A549 (cell line): Measurements from ENCODE around the gene HES6. TPM values are rescaled to one million over a fixed set of nuclear protein-coding genes. Genes with fewer than 3 reads are reported as not detected.

ENCODE experiments used
- ATAC-seq, 2 experiments: fragments of 200-7000 bp in 1 of 2; fragments of >200 bp in 1 of 2; cut with Nextera tagmentation in 1 of 2; cut with Tn5 transposase in 1 of 2; 3 replicates each; pipeline versions ENCODE4 v1.8.0 to v1.9.1; 2018 to 2020; ENCODE audit warnings: mild to moderate bottlenecking in 1 of 2, moderate library complexity in 1 of 2
- CTCF ChIA-PET: fragments of 300-600 bp; sonication (Branson Sonifier 250); formaldehyde crosslinking; extraction: SDS; loops from one replicate; lab custom pipeline; 2021; ENCODE audit warnings: antibody characterized with exemption, inconsistent platforms; lab: Yijun Ruan, JAX
- POLR2A ChIA-PET: fragments of 350-600 bp; formaldehyde crosslinking; extraction: SDS; loops from one replicate; lab custom pipeline; 2021; ENCODE audit warnings: antibody characterized with exemption, inconsistent platforms; lab: Yijun Ruan, JAX
- DNase-seq, 2 experiments: peaks; one replicate each; pipeline versions ENCODE4 v3.0.0 to v3.0.0-alpha.2; 2011 to 2016; ENCODE audit warnings: low read depth in 1 of 2, low spot score in 1 of 2
- FAIRE-seq: peaks from 2 replicates; lab custom pipeline; 2011; peaks lifted over from hg19 to GRCh38; lab: Jason Lieb, UNC
- H3K27ac ChIP-seq, 2 experiments: fragments of >200 bp; sonication (Bioruptor Twin); formaldehyde crosslinking; 3 replicates each; pipeline ENCODE4 v1.5.1; 2016 to 2017
- H3K4me1 ChIP-seq: fragments of >200 bp; sonication (Bioruptor Twin); formaldehyde crosslinking; 3 replicates; pipeline ENCODE4 v1.6.1; 2016
- H3K4me2 ChIP-seq: fragments of >200 bp; sonication (Bioruptor Twin); formaldehyde crosslinking; 3 replicates; pipeline ENCODE4 v1.6.1; 2016
- H3K4me3 ChIP-seq: fragments of >200 bp; sonication (Bioruptor Twin); formaldehyde crosslinking; 3 replicates; pipeline ENCODE4 v1.5.1; 2016
- H3K9me3 ChIP-seq: fragments of >200 bp; sonication (Bioruptor Twin); formaldehyde crosslinking; 3 replicates; pipeline ENCODE4 v1.6.1; 2016
- BHLHE40 ChIP-seq: IDR thresholded peaks from 2 replicates; pipeline ENCODE4 v1.6.1; 2012; ENCODE audit warnings: low read depth, low read length, inconsistent platforms
- CBX2 ChIP-seq: fragments of 200-600 bp; sonication (generic); IDR thresholded peaks from 2 replicates; pipeline ENCODE4 v1.6.1; 2016; ENCODE audit warnings: low read depth, mild to moderate bottlenecking, borderline replicate concordance
- CBX8 ChIP-seq: fragments of 200-600 bp; sonication (generic); IDR thresholded peaks from 2 replicates; pipeline ENCODE4 v1.6.1; 2016
- CHD2 ChIP-seq: fragments of 150-350 bp; IDR thresholded peaks from 2 replicates; pipeline ENCODE4 v1.6.1; 2014; ENCODE audit warnings: low read length; ENCODE audit not compliant: partially characterized antibody
- CHD4 ChIP-seq: fragments of 200-600 bp; sonication (generic); IDR thresholded peaks from 2 replicates; pipeline ENCODE4 v1.6.1; 2016; ENCODE audit warnings: antibody characterized with exemption, mild to moderate bottlenecking, borderline replicate concordance
- EHMT2 ChIP-seq: fragments of 200-600 bp; sonication (generic); IDR thresholded peaks from 2 replicates; pipeline ENCODE4 v1.6.1; 2016; ENCODE audit warnings: antibody characterized with exemption, low read depth, mild to moderate bottlenecking, moderate library complexity
- EP300 ChIP-seq, 2 experiments: fragments of >200 bp; sonication (Bioruptor Twin); formaldehyde crosslinking; IDR thresholded peaks; 2 replicates in 1 of 2; 3 replicates in 1 of 2; pipeline ENCODE4 v1.6.1; 2016 to 2017
- ESRRA ChIP-seq: fragments of 150-350 bp; IDR thresholded peaks from 2 replicates; pipeline ENCODE4 v1.6.1; 2014; ENCODE audit warnings: mild to moderate bottlenecking, low read length, borderline replicate concordance
- FOSL2 ChIP-seq, 2 experiments: fragments of 450-650 bp in 1 of 2; fragments of >200 bp in 1 of 2; sonication (Bioruptor Twin) in 1 of 2; formaldehyde crosslinking; IDR thresholded peaks; 2 replicates each; pipeline versions ENCODE4 v1.5.0 to v1.6.1; 2016 to 2020; ENCODE audit warnings: mild to moderate bottlenecking in 1 of 2, moderate library complexity in 1 of 2
- FOXS1 ChIP-seq: fragments of 250-450 bp; sonication (Bioruptor Pico); IDR thresholded peaks from 2 replicates; pipeline ENCODE4 v1.5.0; 2020; ENCODE audit warnings: mild to moderate bottlenecking, moderate library complexity
- HEYL ChIP-seq: fragments of 250-450 bp; sonication (Bioruptor Pico); IDR thresholded peaks from 2 replicates; pipeline ENCODE4 v1.8.0; 2021; ENCODE audit warnings: mild to moderate bottlenecking, moderate library complexity
- HOXB5 ChIP-seq: fragments of 250-450 bp; sonication (Bioruptor Pico); IDR thresholded peaks from 2 replicates; pipeline ENCODE4 v1.5.0; 2020; ENCODE audit warnings: mild to moderate bottlenecking, moderate library complexity
- KDM5A ChIP-seq: fragments of 200-600 bp; sonication (generic); IDR thresholded peaks from 2 replicates; pipeline ENCODE4 v1.6.1; 2016; ENCODE audit warnings: antibody characterized with exemption, mild to moderate bottlenecking
- MAFK ChIP-seq: fragments of 450-650 bp; IDR thresholded peaks from 2 replicates; pipeline ENCODE4 v1.6.1; 2014; ENCODE audit not compliant: partially characterized antibody
- NPAS2 ChIP-seq: fragments of 250-450 bp; sonication (Bioruptor Pico); IDR thresholded peaks from 2 replicates; pipeline ENCODE4 v1.8.0; 2022; ENCODE audit warnings: mild to moderate bottlenecking, moderate library complexity, borderline replicate concordance
- NR3C1 ChIP-seq: fragments of >200 bp; sonication (Bioruptor Twin); formaldehyde crosslinking; IDR thresholded peaks from 3 replicates; pipeline ENCODE4 v1.6.1; 2017
- RARB ChIP-seq: fragments of 250-450 bp; sonication (Bioruptor Pico); IDR thresholded peaks from 2 replicates; pipeline ENCODE4 v1.8.0; 2021; ENCODE audit warnings: mild to moderate bottlenecking, moderate library complexity
- SMC3 ChIP-seq: fragments of >200 bp; sonication (Bioruptor Twin); formaldehyde crosslinking; IDR thresholded peaks from 3 replicates; pipeline ENCODE4 v1.6.1; 2018; ENCODE audit warnings: inconsistent platforms
- SREBF2 ChIP-seq: fragments of 450-650 bp; IDR thresholded peaks from 2 replicates; pipeline ENCODE4 v1.6.1; 2014; ENCODE audit warnings: mild to moderate bottlenecking, moderate library complexity
- TP53 ChIP-seq: fragments of 250-450 bp; sonication (Bioruptor Pico); IDR thresholded peaks from 2 replicates; pipeline ENCODE4 v1.5.0; 2021; ENCODE audit warnings: mild to moderate bottlenecking, moderate library complexity
- ZC3H11A ChIP-seq: fragments of 450-650 bp; IDR thresholded peaks from 2 replicates; pipeline ENCODE4 v1.6.1; 2014; ENCODE audit warnings: antibody characterized with exemption, mild to moderate bottlenecking
- ZFP36 ChIP-seq: fragments of 450-650 bp; IDR thresholded peaks from 2 replicates; pipeline ENCODE4 v1.6.1; 2014; ENCODE audit warnings: borderline replicate concordance; ENCODE audit not compliant: partially characterized antibody
- WGBS: methylation state at CpG from one replicate; pipeline ENCODE4 v1.1.6; 2017; ENCODE audit errors: missing lambda C conversion rate; 5-methylcytosine and 5-hydroxymethylcytosine counted together
- polyA plus RNA-seq, 4 experiments: library from polyadenylated mRNA; depleted of rRNA in 3 of 4; stranded (reverse); fragments of >200 nt; fragmentation: RNase III in 1 of 4; extraction: RNeasy Plus Mini Kit Qiagen cat#74134 plus additional on column Dnase treatment in 1 of 4; gene quantifications; 2 replicates in 3 of 4; 3 replicates in 1 of 4; pipeline ENCODE4 v1.2.3, GENCODE V29; 2011 to 2017
- TF ChIP-seq, protein P1 (sequence below): fragments of >200 bp; sonication (Bioruptor Twin); formaldehyde crosslinking; IDR thresholded peaks from 3 replicates; pipeline ENCODE4 v1.5.1; 2016
- TF ChIP-seq, protein P2 (sequence below): fragments of 450-650 bp; IDR thresholded peaks from 2 replicates; pipeline ENCODE4 v1.6.1; 2014; ENCODE audit warnings: antibody characterized with exemption

The HES6 gene
- polyA plus RNA-seq, 2 of the 4 experiments (the other 2 are of a cell fraction), result 5.4 to 7.5 TPM

DNA sequence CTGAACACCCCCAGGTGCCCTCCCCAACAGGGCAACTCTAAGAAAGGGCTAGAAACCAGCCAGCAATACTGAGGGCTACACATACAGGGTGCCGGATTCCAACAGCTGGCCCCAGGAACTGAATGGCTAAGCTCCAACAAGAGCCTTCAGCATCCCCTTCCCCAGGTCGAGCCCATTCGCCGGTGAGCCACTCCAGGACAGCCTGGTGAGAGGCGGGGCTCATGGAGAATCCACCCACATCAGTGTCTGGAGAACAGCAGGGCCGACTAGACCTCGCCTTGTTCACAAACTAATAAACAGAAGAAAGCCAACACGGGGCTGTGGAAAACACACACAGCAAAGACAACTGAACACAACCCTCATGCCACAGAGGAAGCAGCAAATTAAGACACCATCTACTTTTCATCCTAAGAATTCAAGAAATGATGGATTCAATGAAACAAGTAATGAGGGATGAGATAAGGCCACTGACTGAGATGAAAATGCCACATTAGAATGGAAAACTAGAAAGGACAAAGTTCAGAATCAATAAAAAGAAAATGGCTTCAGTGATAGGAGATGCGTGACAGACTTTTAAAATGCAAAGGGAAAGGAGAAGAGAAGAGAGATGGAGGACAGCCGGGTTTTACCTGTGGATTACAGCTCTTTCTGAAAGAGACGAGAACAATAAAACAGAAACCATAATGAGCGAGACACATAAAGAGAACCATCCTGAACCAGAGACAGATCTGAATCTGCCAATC lies 40.4 kb upstream of the HES6 start:
- WGBS, result 88% methylated on average over 8 of the region's 12 CpGs
- no peak overlapping the region for H3K27ac ChIP-seq
- ChIA-PET CTCF (interaction anchor here (1.3 to 22.7 kb wide), 4 partner anchors 8 to 25 kb away, joined by 4 to 351 read pairs (median 7); no protein-coding TSS in a partner anchor), POLR2A (no interaction called here)
- DNase-seq (no peak), FAIRE-seq (no peak), ATAC-seq (no peak)
- no peak overlapping the region; the same call in 2 of the 3 replicates for H3K4me2 ChIP-seq
- no peaks in the 10 kb centered on the region for H3K9me3 ChIP-seq
- H3K4me1 ChIP-seq, result peaks cover 32% of the 10 kb centered on the region
- H3K4me3 ChIP-seq, result no peak overlapping the region
- TF ChIP-seq EHMT2 (no peak), FOSL2 (IDR thresholded peaks at IDR 0.05) (no peak), FOSL2 (CRISPR knock-in tag; IDR thresholded peaks at IDR 0.05) (no peak), HEYL (CRISPR knock-in tag) (no peak), NPAS2 (no peak), SREBF2 (no peak), BHLHE40 (no peak), CHD2 (no peak), ESRRA (no peak)

DNA sequence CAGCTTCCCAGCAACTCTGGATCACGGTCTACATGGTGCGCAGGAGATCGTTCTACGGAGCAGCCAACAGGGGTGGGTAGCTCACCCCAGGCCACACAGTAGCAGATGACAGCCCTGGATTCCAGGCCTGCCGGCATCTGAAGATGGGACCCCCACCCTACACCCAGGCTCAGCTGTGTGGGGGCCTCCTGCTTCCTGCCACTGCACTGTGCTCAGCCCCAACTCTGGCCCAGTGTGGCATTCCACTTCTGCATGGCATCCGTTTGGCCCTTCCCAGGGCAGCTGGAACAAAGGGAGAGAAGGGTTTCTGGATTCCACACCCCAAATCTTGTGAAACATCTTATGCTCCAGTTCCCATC lies 39.5 kb upstream of the HES6 start:
- CTCF ChIA-PET, result interaction anchor here (1.3 to 22.7 kb wide), 4 partner anchors 9 to 26 kb away, joined by 4 to 351 read pairs (median 7); no protein-coding TSS in a partner anchor
- TF ChIP-seq FOXS1 (CRISPR knock-in tag), result no peak
- no peak for TF ChIP-seq CHD4
- no peak for TF ChIP-seq ZFP36
- no peak for TF ChIP-seq EP300 (IDR thresholded peaks at IDR 0.05)
- TF ChIP-seq TP53 (CRISPR knock-in tag), result no peak
- TF ChIP-seq KDM5A, result no peak
- TF ChIP-seq MAFK, result no peak
- no peak for TF ChIP-seq CBX8
- TF ChIP-seq CBX2, result no peak
- TF ChIP-seq, protein P1, sequence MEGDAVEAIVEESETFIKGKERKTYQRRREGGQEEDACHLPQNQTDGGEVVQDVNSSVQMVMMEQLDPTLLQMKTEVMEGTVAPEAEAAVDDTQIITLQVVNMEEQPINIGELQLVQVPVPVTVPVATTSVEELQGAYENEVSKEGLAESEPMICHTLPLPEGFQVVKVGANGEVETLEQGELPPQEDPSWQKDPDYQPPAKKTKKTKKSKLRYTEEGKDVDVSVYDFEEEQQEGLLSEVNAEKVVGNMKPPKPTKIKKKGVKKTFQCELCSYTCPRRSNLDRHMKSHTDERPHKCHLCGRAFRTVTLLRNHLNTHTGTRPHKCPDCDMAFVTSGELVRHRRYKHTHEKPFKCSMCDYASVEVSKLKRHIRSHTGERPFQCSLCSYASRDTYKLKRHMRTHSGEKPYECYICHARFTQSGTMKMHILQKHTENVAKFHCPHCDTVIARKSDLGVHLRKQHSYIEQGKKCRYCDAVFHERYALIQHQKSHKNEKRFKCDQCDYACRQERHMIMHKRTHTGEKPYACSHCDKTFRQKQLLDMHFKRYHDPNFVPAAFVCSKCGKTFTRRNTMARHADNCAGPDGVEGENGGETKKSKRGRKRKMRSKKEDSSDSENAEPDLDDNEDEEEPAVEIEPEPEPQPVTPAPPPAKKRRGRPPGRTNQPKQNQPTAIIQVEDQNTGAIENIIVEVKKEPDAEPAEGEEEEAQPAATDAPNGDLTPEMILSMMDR, result no peak
- TF ChIP-seq HOXB5, result no peak
- TF ChIP-seq RARB (CRISPR knock-in tag), result no peak
- no peak for TF ChIP-seq ZC3H11A
- no peak for TF ChIP-seq FOSL2 (IDR thresholded peaks at IDR 0.05)
- no peak for TF ChIP-seq FOSL2 (CRISPR knock-in tag; IDR thresholded peaks at IDR 0.05)
- no peak for TF ChIP-seq SMC3
- DNase-seq (no peak), FAIRE-seq (no peak), ATAC-seq (no peak)
- WGBS, result 100% methylated on average over 3 of the region's 6 CpGs
- Histone ChIP-seq H3K27ac (no peak overlapping the region), H3K9me3 (no peaks in the 10 kb centered on the region), H3K4me3 (no peak overlapping the region), H3K4me1 (peaks cover 23% of the 10 kb centered on the region), H3K4me2 (no peak overlapping the region)
- POLR2A ChIA-PET, result no interaction called here

DNA sequence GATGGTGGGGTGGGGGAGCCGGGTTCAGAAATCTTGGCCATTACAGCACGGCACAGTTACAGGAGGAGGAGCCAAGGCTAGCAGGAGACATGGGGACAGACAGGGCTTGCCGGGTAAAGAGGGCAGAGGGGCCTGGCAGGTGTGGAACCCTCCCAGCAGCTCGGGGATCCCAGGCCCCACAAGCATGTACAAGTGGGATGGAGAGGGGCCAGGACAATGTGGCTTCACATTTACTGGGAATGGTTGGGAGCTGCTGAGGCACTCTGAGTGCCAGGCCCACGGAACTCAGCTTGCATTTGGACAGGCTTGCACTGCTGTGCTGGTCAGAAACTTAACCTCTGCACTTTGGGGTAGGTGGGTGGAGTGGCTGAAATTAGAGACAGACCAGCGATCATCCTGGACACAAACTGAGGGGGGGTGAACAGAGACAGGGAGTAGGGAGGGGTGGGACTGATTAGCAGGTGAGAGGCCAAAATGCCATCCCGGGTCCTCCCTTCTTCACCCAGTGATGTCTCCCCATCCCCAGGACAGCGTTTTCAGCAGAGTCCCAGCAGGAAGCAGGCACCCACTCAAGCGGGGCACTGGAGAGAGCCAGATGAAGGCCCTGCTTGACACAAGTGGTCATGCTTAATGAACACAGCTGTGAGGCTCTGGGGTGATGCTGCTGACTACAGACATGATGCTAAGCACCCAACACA lies 38.9 kb upstream of the HES6 start:
- TF ChIP-seq, protein P2, sequence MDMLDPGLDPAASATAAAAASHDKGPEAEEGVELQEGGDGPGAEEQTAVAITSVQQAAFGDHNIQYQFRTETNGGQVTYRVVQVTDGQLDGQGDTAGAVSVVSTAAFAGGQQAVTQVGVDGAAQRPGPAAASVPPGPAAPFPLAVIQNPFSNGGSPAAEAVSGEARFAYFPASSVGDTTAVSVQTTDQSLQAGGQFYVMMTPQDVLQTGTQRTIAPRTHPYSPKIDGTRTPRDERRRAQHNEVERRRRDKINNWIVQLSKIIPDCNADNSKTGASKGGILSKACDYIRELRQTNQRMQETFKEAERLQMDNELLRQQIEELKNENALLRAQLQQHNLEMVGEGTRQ, result no peak
- TF ChIP-seq SREBF2 (no peak), NR3C1 (no peak)
- no peak overlapping the region for H3K4me3 ChIP-seq
- H3K4me2 ChIP-seq, result no peak overlapping the region
- DNase-seq (no peak), ATAC-seq (no peak), FAIRE-seq (no peak)
- H3K27ac ChIP-seq, result 0 out of 6 replicates have a peak overlapping the region, but pooled peaks of 1 of the 2 experiments have one; percentile 1
- ChIA-PET POLR2A (no interaction called here), CTCF (interaction anchor here (1.3 to 22.7 kb wide), 5 partner anchors 9 to 62 kb away, joined by 4 to 351 read pairs (median 7); no protein-coding TSS in a partner anchor)
- 84% methylated on average over 8 of the region's 9 CpGs for WGBS
- H3K9me3 ChIP-seq, result no peaks in the 10 kb centered on the region
- H3K4me1 ChIP-seq, result peaks cover 18% of the 10 kb centered on the region
